CD8-positive, alpha-beta memory T cell (primary cell): ENCODE data around the gene GAB2. TPM values are rescaled to one million over a fixed set of nuclear protein-coding genes. Genes with fewer than 3 reads are reported as not detected.
A peak's percentile ranks its signal among the peaks of the same experiment; 100 is the strongest.

Source experiments
- CTCF ChIA-PET: fragments of 350-600 bp; sonication (Branson Sonifier 250); formaldehyde crosslinking; loops from one replicate; lab custom pipeline; 2021; ENCODE audit warnings: antibody characterized with exemption; lab: Charles Lee
- POLR2A ChIA-PET: fragments of 350-600 bp; sonication (Branson Sonifier 250); formaldehyde crosslinking; loops from one replicate; lab custom pipeline; 2021; ENCODE audit warnings: antibody characterized with exemption; lab: Charles Lee
- DNase-seq, 5 donors: peaks; one replicate each; pipeline versions ENCODE4 v3.0.0 to v3.0.0-alpha.2; 2020 to 2022; ENCODE audit warnings: mixed read lengths in 1 of 5
- H3K27ac ChIP-seq: one replicate; pipeline ENCODE4 v1.7.0; 2013; ENCODE audit warnings: low read depth, mild to moderate bottlenecking, low read length, moderate library complexity
- H3K27me3 ChIP-seq: 2 replicates; pipeline ENCODE4 v1.7.0; 2013; ENCODE audit warnings: low read length, mild to moderate bottlenecking; ENCODE audit not compliant: insufficient read depth, poor library complexity, severe bottlenecking
- H3K36me3 ChIP-seq: 2 replicates; pipeline ENCODE4 v1.7.0; 2013; ENCODE audit warnings: mild to moderate bottlenecking, low read length, moderate library complexity; ENCODE audit not compliant: insufficient read depth
- H3K4me1 ChIP-seq: 2 replicates; pipeline ENCODE4 v1.7.0; 2013; ENCODE audit warnings: mild to moderate bottlenecking, low read length, moderate library complexity; ENCODE audit not compliant: insufficient read depth
- H3K4me3 ChIP-seq: 2 replicates; pipeline ENCODE4 v1.7.0; 2013; ENCODE audit warnings: mild to moderate bottlenecking, low read length
- H3K9me3 ChIP-seq: 2 replicates; pipeline ENCODE4 v1.7.0; 2013; ENCODE audit warnings: mild to moderate bottlenecking, low read length
- H3K27ac Mint-ChIP-seq, 8 donors: one replicate each; pipeline ENCODE4 v1.8.0; 2020 to 2021; ENCODE audit warnings: mixed read lengths in 8 of 8, mild to moderate bottlenecking in 6 of 8, inconsistent platforms in 3 of 8, moderate library complexity in 3 of 8
- H3K27me3 Mint-ChIP-seq, 2 donors: one replicate each; pipeline ENCODE4 v1.8.0; 2020 to 2021; ENCODE audit warnings: mixed read lengths in 2 of 2, mild to moderate bottlenecking in 1 of 2, moderate library complexity in 1 of 2
- H3K36me3 Mint-ChIP-seq, 3 donors: one replicate each; pipeline ENCODE4 v1.8.0; 2020 to 2021; ENCODE audit warnings: mixed read lengths in 3 of 3, inconsistent platforms in 1 of 3, mild to moderate bottlenecking in 1 of 3
- H3K4me1 Mint-ChIP-seq, 3 donors: one replicate each; pipeline ENCODE4 v1.8.0; 2020 to 2021; ENCODE audit warnings: mixed read lengths in 3 of 3, inconsistent platforms in 1 of 3, mild to moderate bottlenecking in 1 of 3
- H3K4me3 Mint-ChIP-seq, 7 donors: one replicate each; pipeline ENCODE4 v1.8.0; 2020 to 2021; ENCODE audit warnings: mixed read lengths in 7 of 7, mild to moderate bottlenecking in 6 of 7, moderate library complexity in 4 of 7, inconsistent platforms in 2 of 7
- H3K9me3 Mint-ChIP-seq, 5 donors: one replicate each; pipeline ENCODE4 v1.8.0; 2020 to 2022; ENCODE audit warnings: mixed read lengths in 5 of 5, mild to moderate bottlenecking in 3 of 5, moderate library complexity in 2 of 5, inconsistent platforms in 1 of 5
- polyA plus RNA-seq: library from polyadenylated mRNA; unstranded; fragments of 300-500 nt; fragmentation: Illumina TruSeq; gene quantifications from one replicate; pipeline ENCODE4 v1.2.3, GENCODE V29; 2021
- total RNA-seq, 2 experiments: library from RNA; stranded (reverse); gene quantifications; one replicate each; pipeline ENCODE4 v1.2.3, GENCODE V29; 2021

GAB2 gene
- total and polyA plus RNA-seq, 3 experiments from 2014 or later: 2.9 to 4.3 TPM; not detected in 1

DNA sequence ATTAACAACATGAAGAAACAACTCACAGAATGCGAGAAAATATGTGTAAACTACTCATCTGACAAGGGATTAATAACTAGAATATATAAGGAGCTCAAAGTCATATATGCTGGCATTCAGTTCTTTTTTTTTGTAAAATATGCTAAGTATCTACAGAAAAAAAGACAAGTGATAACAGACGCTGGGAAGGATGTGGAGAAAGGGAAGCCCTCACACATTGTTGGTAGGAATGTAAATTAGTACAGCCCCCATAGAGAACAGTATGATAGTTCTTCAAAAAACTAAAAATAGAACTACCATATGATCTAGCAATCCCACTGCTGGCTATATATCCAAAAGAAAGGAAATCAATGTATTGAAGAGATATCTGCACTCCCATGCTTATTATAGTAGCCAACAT, 13.8 kb downstream of the GAB2 start:
- no peaks in the 10 kb centered on the region for H3K4me1 Mint-ChIP-seq
- no peaks in the 10 kb centered on the region for H3K27me3 ChIP-seq
- H3K36me3 ChIP-seq: no peaks in the 10 kb centered on the region
- peaks cover 0 to 20% (median 0%) of the 10 kb centered on the region in 3 donors for H3K36me3 Mint-ChIP-seq
- no peak overlapping the region for H3K27ac ChIP-seq
- H3K27ac Mint-ChIP-seq: no peak overlapping the region
- DNase-seq: no peak
- H3K9me3 ChIP-seq: peaks cover 1% of the 10 kb centered on the region
- POLR2A ChIA-PET: no interaction called here
- H3K27me3 Mint-ChIP-seq: peaks cover 9 to 10% of the 10 kb centered on the region in 2 donors
- CTCF ChIA-PET: no interaction called here
- H3K4me3 ChIP-seq: no peak overlapping the region
- H3K4me1 ChIP-seq: no peaks in the 10 kb centered on the region
- H3K9me3 Mint-ChIP-seq: peaks cover 0 to 7% (median 0%) of the 10 kb centered on the region in 5 donors
- H3K4me3 Mint-ChIP-seq: no peak overlapping the region

DNA sequence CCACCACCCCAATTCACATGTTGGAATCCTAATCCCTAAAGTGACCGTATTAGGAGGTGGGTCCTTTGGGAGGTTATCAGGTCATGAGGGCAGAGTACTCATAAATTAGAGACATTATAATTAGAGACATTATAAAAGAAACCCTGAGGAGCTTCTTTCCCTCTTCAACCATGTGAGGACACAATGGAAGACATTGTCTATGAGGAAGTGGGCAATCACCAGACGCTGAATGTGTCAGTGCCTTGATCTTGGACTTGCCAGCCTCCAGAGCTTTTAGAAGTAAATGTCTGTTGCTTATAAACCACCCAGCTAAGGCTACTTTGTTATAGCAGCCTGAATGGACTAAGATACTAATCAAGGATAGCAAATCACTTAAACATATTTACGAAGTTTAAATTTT, 14.8 kb downstream of the GAB2 start:
- no peak overlapping the region for H3K27ac Mint-ChIP-seq
- H3K27me3 ChIP-seq: no peaks in the 10 kb centered on the region
- no peaks in the 10 kb centered on the region for H3K4me1 ChIP-seq
- no peak overlapping the region for H3K4me3 ChIP-seq
- H3K27me3 Mint-ChIP-seq: peaks cover 9 to 10% of the 10 kb centered on the region in 2 donors
- ChIA-PET POLR2A (no interaction called here), CTCF (interaction anchor here (1.0 kb wide), 1 partner anchor 13 kb away, joined by 3 read pairs; no protein-coding TSS in a partner anchor)
- DNase-seq: no peak
- no peaks in the 10 kb centered on the region for H3K9me3 ChIP-seq
- H3K4me1 Mint-ChIP-seq: no peaks in the 10 kb centered on the region
- H3K36me3 ChIP-seq: no peaks in the 10 kb centered on the region
- peaks cover 0 to 5% (median 0%) of the 10 kb centered on the region in 5 donors for H3K9me3 Mint-ChIP-seq
- H3K36me3 Mint-ChIP-seq: peaks cover 0 to 11% (median 0%) of the 10 kb centered on the region in 3 donors
- H3K27ac ChIP-seq: no peak overlapping the region
- H3K4me3 Mint-ChIP-seq: no peak overlapping the region

- DNase-seq: no peak
- peaks cover 5 to 6% (median 5%) of the 10 kb centered on the region in 3 donors for H3K4me1 Mint-ChIP-seq
- H3K27me3 Mint-ChIP-seq: peaks cover 0 to 4% of the 10 kb centered on the region in 2 donors
- H3K36me3 ChIP-seq: no peaks in the 10 kb centered on the region
- no peak overlapping the region for H3K4me3 Mint-ChIP-seq
- POLR2A ChIA-PET: interaction anchor here (0.7 kb wide), 1 partner anchor 29 kb away, joined by 6 read pairs; no protein-coding TSS in a partner anchor
- H3K27ac ChIP-seq: no peak overlapping the region
- CTCF ChIA-PET: no interaction called here
- no peaks in the 10 kb centered on the region for H3K4me1 ChIP-seq
- H3K36me3 Mint-ChIP-seq: peaks cover 0 to 1% (median 0%) of the 10 kb centered on the region in 3 donors
- H3K27me3 ChIP-seq: no peaks in the 10 kb centered on the region
- no peaks in the 10 kb centered on the region for H3K9me3 ChIP-seq
- no peaks in the 10 kb centered on the region for H3K9me3 Mint-ChIP-seq
- H3K27ac Mint-ChIP-seq: no peak overlapping the region
- no peak overlapping the region for H3K4me3 ChIP-seq
Observed at GRCh38 chr11:78400702-78401101, 16.9 kb downstream of the GAB2 start.

GRCh38 chr11:78400116-78400515, 17.5 kb downstream of the GAB2 start:
- no peak overlapping the region for H3K27ac ChIP-seq
- H3K4me3 ChIP-seq: no peak overlapping the region
- H3K4me1 ChIP-seq: no peaks in the 10 kb centered on the region
- peaks cover 5 to 6% (median 5%) of the 10 kb centered on the region in 3 donors for H3K4me1 Mint-ChIP-seq
- no peaks in the 10 kb centered on the region for H3K9me3 Mint-ChIP-seq
- H3K9me3 ChIP-seq: no peaks in the 10 kb centered on the region
- ChIA-PET POLR2A (interaction anchor here (0.7 kb wide), 1 partner anchor 29 kb away, joined by 6 read pairs; no protein-coding TSS in a partner anchor), CTCF (no interaction called here)
- no peaks in the 10 kb centered on the region for H3K36me3 ChIP-seq
- H3K27me3 Mint-ChIP-seq: no peaks in the 10 kb centered on the region
- no peak for DNase-seq
- H3K27ac Mint-ChIP-seq: no peak overlapping the region
- H3K4me3 Mint-ChIP-seq: no peak overlapping the region
- no peaks in the 10 kb centered on the region for H3K27me3 ChIP-seq
- no peaks in the 10 kb centered on the region for H3K36me3 Mint-ChIP-seq

GRCh38 chr11:78399136-78399535, 18.5 kb downstream of the GAB2 start:
- Mint-ChIP-seq H3K36me3 (no peaks in the 10 kb centered on the region), H3K4me3 (no peak overlapping the region), H3K9me3 (no peaks in the 10 kb centered on the region), H3K4me1 (peaks cover 5 to 6% (median 5%) of the 10 kb centered on the region in 3 donors), H3K27ac (no peak overlapping the region), H3K27me3 (peaks cover 0 to 1% of the 10 kb centered on the region in 2 donors)
- no peak for DNase-seq
- H3K4me3 ChIP-seq: no peak overlapping the region
- H3K9me3 ChIP-seq: no peaks in the 10 kb centered on the region
- POLR2A ChIA-PET: no interaction called here
- no peaks in the 10 kb centered on the region for H3K36me3 ChIP-seq
- H3K27ac ChIP-seq: no peak overlapping the region
- H3K4me1 ChIP-seq: no peaks in the 10 kb centered on the region
- CTCF ChIA-PET: interaction anchor here (1.1 kb wide), 1 partner anchor 20 kb away, joined by 3 read pairs; no protein-coding TSS in a partner anchor
- no peaks in the 10 kb centered on the region for H3K27me3 ChIP-seq

- H3K36me3 Mint-ChIP-seq: no peaks in the 10 kb centered on the region
- ChIA-PET POLR2A (no interaction called here), CTCF (interaction anchor here (1.1 kb wide), 1 partner anchor 21 kb away, joined by 3 read pairs; no protein-coding TSS in a partner anchor)
- H3K4me1 Mint-ChIP-seq: peaks cover 5 to 6% (median 5%) of the 10 kb centered on the region in 3 donors
- H3K4me3 ChIP-seq: no peak overlapping the region
- DNase-seq: no peak
- no peaks in the 10 kb centered on the region for H3K36me3 ChIP-seq
- no peaks in the 10 kb centered on the region for H3K27me3 ChIP-seq
- no peaks in the 10 kb centered on the region for H3K9me3 Mint-ChIP-seq
- H3K4me3 Mint-ChIP-seq: no peak overlapping the region
- H3K27me3 Mint-ChIP-seq: peaks cover 0 to 1% of the 10 kb centered on the region in 2 donors
- H3K27ac ChIP-seq: no peak overlapping the region
- no peaks in the 10 kb centered on the region for H3K4me1 ChIP-seq
- H3K27ac Mint-ChIP-seq: no peak overlapping the region
- H3K9me3 ChIP-seq: no peaks in the 10 kb centered on the region
Observed at GRCh38 chr11:78398715-78399114, 18.9 kb downstream of the GAB2 start.

- no peak for DNase-seq
- Mint-ChIP-seq H3K27ac (peak overlapping the region in 2 of 8 donors; percentile 62 to 67), H3K4me3 (no peak overlapping the region), H3K27me3 (peaks cover 0 to 4% of the 10 kb centered on the region in 2 donors), H3K4me1 (peaks cover 5 to 6% (median 5%) of the 10 kb centered on the region in 3 donors), H3K9me3 (no peaks in the 10 kb centered on the region), H3K36me3 (no peaks in the 10 kb centered on the region)
- H3K9me3 ChIP-seq: no peaks in the 10 kb centered on the region
- H3K27me3 ChIP-seq: no peaks in the 10 kb centered on the region
- ChIA-PET CTCF (no interaction called here), POLR2A (no interaction called here)
- H3K4me3 ChIP-seq: no peak overlapping the region
- H3K27ac ChIP-seq: no peak overlapping the region
- no peaks in the 10 kb centered on the region for H3K4me1 ChIP-seq
- H3K36me3 ChIP-seq: no peaks in the 10 kb centered on the region
Observed at GRCh38 chr11:78397398-78397797, 20.2 kb downstream of the GAB2 start.

- Mint-ChIP-seq H3K27ac (no peak overlapping the region), H3K4me3 (no peak overlapping the region), H3K36me3 (peaks cover 0 to 3% (median 1%) of the 10 kb centered on the region in 3 donors), H3K27me3 (peaks cover 0 to 4% of the 10 kb centered on the region in 2 donors), H3K4me1 (peaks cover 5 to 6% (median 5%) of the 10 kb centered on the region in 3 donors), H3K9me3 (no peaks in the 10 kb centered on the region)
- Histone ChIP-seq H3K27me3 (no peaks in the 10 kb centered on the region), H3K27ac (no peak overlapping the region), H3K36me3 (no peaks in the 10 kb centered on the region), H3K4me3 (no peak overlapping the region), H3K9me3 (no peaks in the 10 kb centered on the region), H3K4me1 (no peaks in the 10 kb centered on the region)
- POLR2A ChIA-PET: no interaction called here
- DNase-seq: no peak
- CTCF ChIA-PET: no interaction called here
Observed at GRCh38 chr11:78395597-78395996, 22.0 kb downstream of the GAB2 start.
